HEK293 (cell line): ENCODE measurements around the gene THSD4.

Experiments
- CTCF ChIA-PET: fragments of 350-600 bp; formaldehyde crosslinking; extraction: SDS; loops from one replicate; lab custom pipeline; 2021; ENCODE audit warnings: antibody characterized with exemption; lab: Yijun Ruan, JAX
- POLR2A ChIA-PET: fragments of 300-600 bp; formaldehyde crosslinking; extraction: SDS; loops from one replicate; lab custom pipeline; 2020; ENCODE audit warnings: antibody characterized with exemption, inconsistent platforms; lab: Yijun Ruan, JAX
- H3K27ac ChIP-seq: fragments of 200-500 bp; sonication (Bioruptor generic); 2 replicates; pipeline ENCODE4 v1.5.1; 2014; ENCODE audit warnings: low read depth, low read length, control low read depth, inconsistent platforms; ENCODE audit errors: extremely low read depth
- H3K36me3 ChIP-seq, 2 experiments: fragments of 200-500 bp in 1 of 2; sonication (Bioruptor generic) in 1 of 2; 1 replicate in 1 of 2; 2 replicates in 1 of 2; pipeline ENCODE4 v1.5.1; 2014 to 2017; ENCODE audit warnings: inconsistent platforms in 2 of 2, low read length in 2 of 2; ENCODE audit not compliant: control insufficient read depth in 2 of 2, insufficient read depth in 1 of 2
- H3K4me1 ChIP-seq: fragments of 200-500 bp; sonication (Bioruptor generic); 2 replicates; pipeline ENCODE4 v1.5.1; 2014; ENCODE audit warnings: mild to moderate bottlenecking, low read length, inconsistent platforms; ENCODE audit not compliant: control insufficient read depth, insufficient read depth
- H3K4me3 ChIP-seq: 2 replicates; pipeline ENCODE4 v1.5.1; 2011; ENCODE audit warnings: low read depth, mild to moderate bottlenecking, control low read depth, low read length, moderate library complexity
- H3K9me3 ChIP-seq: fragments of 200-500 bp; sonication (Bioruptor generic); 2 replicates; pipeline ENCODE4 v1.5.1; 2014; ENCODE audit warnings: low read depth, low read length, inconsistent platforms; ENCODE audit not compliant: control insufficient read depth, insufficient read depth
- GFI1B ChIP-seq: fragments of 450-650 bp; formaldehyde crosslinking; IDR thresholded peaks from 2 replicates; pipeline ENCODE4 v1.5.1; 2016; ENCODE audit warnings: missing biosample characterization, missing genetic modification characterization
- PRDM10 ChIP-seq: fragments of 450-650 bp; formaldehyde crosslinking; IDR thresholded peaks from 2 replicates; pipeline ENCODE4 v1.5.1; 2016; ENCODE audit warnings: missing biosample characterization, missing genetic modification characterization
- PRDM6 ChIP-seq: fragments of 450-650 bp; formaldehyde crosslinking; IDR thresholded peaks from 2 replicates; pipeline ENCODE4 v1.5.1; 2017; ENCODE audit warnings: missing biosample characterization, missing genetic modification characterization
- WT1 ChIP-seq: fragments of 450-650 bp; formaldehyde crosslinking; IDR thresholded peaks from 2 replicates; pipeline ENCODE4 v1.5.1; 2016; ENCODE audit warnings: missing biosample characterization, missing genetic modification characterization
- ZBTB8A ChIP-seq: fragments of 450-650 bp; formaldehyde crosslinking; IDR thresholded peaks from 2 replicates; pipeline ENCODE4 v1.5.1; 2016; ENCODE audit warnings: missing biosample characterization, missing genetic modification characterization
- ZNF132 ChIP-seq: fragments of 450-650 bp; formaldehyde crosslinking; IDR thresholded peaks from 2 replicates; pipeline ENCODE4 v1.5.1; 2017; ENCODE audit warnings: missing biosample characterization, missing genetic modification characterization, borderline replicate concordance
- ZNF202 ChIP-seq: fragments of 450-650 bp; formaldehyde crosslinking; IDR thresholded peaks from 2 replicates; pipeline ENCODE4 v1.5.1; 2016; ENCODE audit warnings: missing biosample characterization, missing genetic modification characterization, borderline replicate concordance
- ZNF473 ChIP-seq: fragments of 450-650 bp; formaldehyde crosslinking; IDR thresholded peaks from 2 replicates; pipeline ENCODE4 v1.5.1; 2017; ENCODE audit warnings: missing biosample characterization, missing genetic modification characterization
- ZNF514 ChIP-seq: fragments of 450-650 bp; formaldehyde crosslinking; IDR thresholded peaks from 2 replicates; pipeline ENCODE4 v1.5.1; 2016; ENCODE audit warnings: missing biosample characterization, missing genetic modification characterization
- ZNF518A ChIP-seq: fragments of 450-650 bp; formaldehyde crosslinking; conservative IDR thresholded peaks from 2 replicates; pipeline ENCODE4 v1.5.1; 2016; ENCODE audit warnings: low read depth, missing biosample characterization, missing genetic modification characterization
- ZNF548 ChIP-seq: fragments of 450-650 bp; formaldehyde crosslinking; IDR thresholded peaks from 2 replicates; pipeline ENCODE4 v1.5.1; 2016; ENCODE audit warnings: missing biosample characterization, missing genetic modification characterization
- ZNF596 ChIP-seq: fragments of 450-650 bp; IDR thresholded peaks from 2 replicates; pipeline ENCODE4 v1.5.0; 2018; ENCODE audit warnings: missing biosample characterization, mild to moderate bottlenecking, missing genetic modification characterization, moderate library complexity
- ZNF600 ChIP-seq: fragments of 450-650 bp; formaldehyde crosslinking; IDR thresholded peaks from 2 replicates; pipeline ENCODE4 v1.5.1; 2016; ENCODE audit warnings: missing biosample characterization, missing genetic modification characterization
- ZNF670 ChIP-seq: fragments of 450-650 bp; formaldehyde crosslinking; IDR thresholded peaks from 2 replicates; pipeline ENCODE4 v1.5.1; 2016; ENCODE audit warnings: missing biosample characterization, missing genetic modification characterization, low read depth
- ZSCAN4 ChIP-seq: fragments of 450-650 bp; formaldehyde crosslinking; IDR thresholded peaks from 2 replicates; pipeline ENCODE4 v1.5.1; 2017; ENCODE audit warnings: missing biosample characterization, missing genetic modification characterization
- ZXDB ChIP-seq: fragments of 450-650 bp; formaldehyde crosslinking; IDR thresholded peaks from 2 replicates; pipeline ENCODE4 v1.5.1; 2016; ENCODE audit warnings: missing biosample characterization, missing genetic modification characterization

THSD4 gene

GRCh38 chr15:71679223-71679792 lies 564.0 kb downstream of the THSD4 start:
- Histone ChIP-seq H3K9me3 (no peaks in the 10 kb centered on the region), H3K4me1 (peaks cover 21% of the 10 kb centered on the region), H3K27ac (no peak overlapping the region), H3K4me3 (no peak overlapping the region), H3K36me3 (no peaks in the 10 kb centered on the region)
- no peak for TF ChIP-seq ZNF518A (tag by site-specific recombination)
- 0 out of 2 replicates have a peak, but pooled peaks have one; percentile 28 for TF ChIP-seq ZNF600 (tag by site-specific recombination)
- ChIA-PET CTCF (interaction anchor here (1.2 kb wide), 1 partner anchor 128 kb away, joined by 3 read pairs; no protein-coding TSS in a partner anchor), POLR2A (no interaction called here)

- H3K27ac ChIP-seq: no peak overlapping the region
- H3K4me1 ChIP-seq: peaks cover 21% of the 10 kb centered on the region
- H3K36me3 ChIP-seq: no peaks in the 10 kb centered on the region
Measured at GRCh38 chr15:71679793-71680353, 564.6 kb downstream of the THSD4 start.

More at GRCh38 chr15:71679793-71680353, 564.6 kb downstream of the THSD4 start:
- Histone ChIP-seq H3K4me3 (no peak overlapping the region), H3K9me3 (no peaks in the 10 kb centered on the region)
- TF ChIP-seq ZNF600 (tag by site-specific recombination) (0 out of 2 replicates have a peak, but pooled peaks have one; percentile 4), ZXDB (tag by site-specific recombination) (0 out of 2 replicates have a peak, but pooled peaks have one; percentile 17), GFI1B (tag by site-specific recombination) (peak; percentile 47; the same call in 1 of the 2 replicates), ZNF670 (tag by site-specific recombination) (no peak), ZNF132 (tag by site-specific recombination) (no peak), ZNF596 (no peak), PRDM6 (peak; percentile 29; the same call in 1 of the 2 replicates), ZNF473 (tag by site-specific recombination) (no peak), PRDM10 (0 out of 2 replicates have a peak, but pooled peaks have one; percentile 14), ZNF548 (tag by site-specific recombination) (no peak), WT1 (tag by site-specific recombination) (peak; percentile 70; the same call in 1 of the 2 replicates), ZNF514 (tag by site-specific recombination) (no peak), ZNF202 (no peak), ZSCAN4 (tag by site-specific recombination) (no peak), ZBTB8A (tag by site-specific recombination) (no peak)
- CTCF ChIA-PET: interaction anchor here (1.6 kb wide), 1 partner anchor 27 kb away, joined by 3 read pairs; no protein-coding TSS in a partner anchor
- POLR2A ChIA-PET: no interaction called here
